GM13977 (cell line): ENCODE results near the gene PPFIA4.
A peak's percentile ranks its signal among the peaks of the same experiment; 100 is the strongest.

Experiments used
- DNase-seq: peaks from one replicate; pipeline ENCODE4 v3.0.0; 2012; ENCODE audit warnings: low spot score
- CTCF ChIP-seq: IDR thresholded peaks from 2 replicates; pipeline ENCODE4 v1.5.1; 2012; ENCODE audit warnings: mild to moderate bottlenecking, control low read depth; ENCODE audit not compliant: insufficient read depth; ENCODE audit errors: extremely low read depth, missing control alignments
- in situ Hi-C: fragments of 300-500 bp; cut with MboI; formaldehyde crosslinking; loops from one replicate; pipeline ENCODE4 v1.12.0; 2022; ENCODE audit warnings: low sequenced_read_pairs, low pct_unique_long_range_greater_than_20kb, mixed read lengths, inconsistent platforms; ENCODE audit not compliant: unreplicated experiment

Gene PPFIA4

DNA sequence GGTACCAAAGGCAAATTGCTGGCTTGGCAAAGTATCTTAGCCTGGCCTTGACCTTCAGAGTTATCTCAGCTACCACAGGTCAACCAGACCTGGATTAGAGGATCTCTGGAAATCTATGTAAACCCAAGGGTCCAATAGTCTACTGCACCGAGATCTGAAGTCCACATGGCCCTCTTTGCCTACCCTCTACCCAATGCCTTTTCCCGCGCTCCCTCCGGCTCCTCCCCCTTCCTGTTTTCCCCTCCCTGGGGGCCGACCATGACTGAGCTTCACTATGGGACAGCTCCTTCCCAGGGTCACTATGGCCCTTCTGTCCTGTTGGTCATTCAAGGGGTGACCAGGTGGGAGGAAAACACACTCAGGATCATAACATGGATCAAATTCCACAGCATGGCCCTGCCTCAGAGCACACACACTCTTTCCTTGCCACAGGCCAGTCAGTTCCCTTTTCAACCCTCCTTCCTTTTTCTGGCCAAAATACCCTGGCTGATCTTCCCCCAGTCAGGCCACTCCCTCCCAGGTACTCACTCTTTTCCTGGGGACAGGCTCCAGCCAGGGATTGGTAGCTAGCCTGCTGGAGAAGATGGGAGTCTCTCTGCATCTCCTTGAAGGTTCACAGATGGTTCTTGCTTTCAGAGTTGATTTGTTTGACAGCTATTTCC is 38.2 kb upstream of the PPFIA4 start:
- DNase-seq = no peak
- TF ChIP-seq CTCF = no peak
- in situ Hi-C loops = loop anchor here (25.0 kb wide), 1 partner anchor 226 kb away; no protein-coding TSS in a partner anchor

DNA sequence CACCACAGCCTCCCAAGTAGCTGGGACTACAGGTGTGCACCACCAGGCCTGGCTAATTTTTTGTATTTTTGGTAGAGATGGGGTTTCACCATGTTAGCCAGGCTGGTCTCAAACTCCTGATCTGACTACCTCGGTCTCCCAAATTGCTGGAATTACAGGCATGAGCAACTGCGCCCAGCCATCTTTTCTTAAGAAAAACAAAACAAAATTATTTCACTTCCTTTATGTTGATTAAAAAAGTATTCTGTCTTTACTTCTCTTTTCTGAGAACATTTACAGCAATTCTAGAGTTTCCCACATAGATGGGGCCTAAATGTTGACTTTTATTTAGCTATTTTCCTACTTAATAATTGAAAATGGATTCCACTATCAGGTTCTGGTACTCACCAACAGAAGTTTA is 36.4 kb upstream of the PPFIA4 start:
- no peak for DNase-seq
- no peak for TF ChIP-seq CTCF
- in situ Hi-C loops = loop anchor here (25.0 kb wide), 1 partner anchor 228 kb away; no protein-coding TSS in a partner anchor

DNA sequence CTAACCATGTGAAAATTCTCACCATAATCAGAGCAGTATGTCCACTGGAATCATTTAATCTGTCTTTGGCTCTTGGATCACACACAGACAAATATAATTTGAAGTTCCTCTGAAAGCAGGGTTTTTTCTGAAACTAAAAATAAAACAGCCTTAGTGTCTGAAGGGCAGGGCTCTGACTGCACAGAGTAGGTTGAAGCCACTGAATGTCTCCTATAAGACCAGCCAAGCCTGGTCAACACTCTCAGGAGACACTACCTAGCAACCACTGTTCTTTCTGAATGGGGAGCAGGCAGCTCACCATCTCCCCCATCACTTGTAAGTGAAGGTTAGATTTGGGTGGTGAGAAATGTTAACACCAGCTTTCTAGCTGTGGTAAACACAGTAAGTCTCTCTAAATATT is 35.2 kb upstream of the PPFIA4 start:
- no peak for DNase-seq
- in situ Hi-C loops = loop anchor here (25.0 kb wide), 1 partner anchor 229 kb away; no protein-coding TSS in a partner anchor
- TF ChIP-seq CTCF = no peak

DNA sequence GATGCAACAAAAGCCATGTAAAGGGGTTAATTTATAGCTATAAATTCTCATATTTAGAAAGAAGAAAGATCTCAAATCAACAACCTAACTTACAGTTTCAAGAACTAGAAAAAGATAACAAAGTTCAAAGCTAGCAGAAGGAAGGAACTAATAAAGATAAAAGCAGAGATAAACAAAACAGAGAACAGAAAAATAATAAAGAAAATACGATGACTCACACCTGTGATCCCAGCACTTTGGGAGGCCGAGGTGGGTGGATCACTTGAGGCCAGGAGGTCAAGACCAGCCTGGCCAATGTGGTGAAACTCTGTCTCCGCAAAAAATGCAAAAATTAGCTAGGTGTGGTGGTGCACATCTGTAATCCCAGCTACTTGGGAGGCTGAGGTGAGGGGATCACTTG is 31.5 kb upstream of the PPFIA4 start:
- TF ChIP-seq CTCF = no peak
- in situ Hi-C loops = loop anchor here (25.0 kb wide), 1 partner anchor 232 kb away; no protein-coding TSS in a partner anchor
- no peak for DNase-seq

- in situ Hi-C loops = loop anchor here (25.0 kb wide), 1 partner anchor 237 kb away; no protein-coding TSS in a partner anchor
- TF ChIP-seq CTCF = peak; percentile 83
- DNase-seq = peak; percentile 45
These were observed 27.2 kb upstream of the PPFIA4 start for GRCh38 chr1:202998836-202999750.

GRCh38 chr1:203000217-203000944 is 25.9 kb upstream of the PPFIA4 start:
- DNase-seq = no peak
- in situ Hi-C loops = no loop called here
- TF ChIP-seq CTCF = no peak
